Natural killer cell (primary cell): ENCODE results near the gene TBL1X. TPM values are rescaled to one million over a fixed set of nuclear protein-coding genes. Genes with fewer than 3 reads are reported as not detected.
A peak's percentile ranks its signal among the peaks of the same experiment; 100 is the strongest.

Source experiments
- ATAC-seq, 3 donors: fragments of 150-1000 bp in 2 of 3; fragments of 200-7000 bp in 1 of 3; cut with Tn5 transposase; 1 replicate in 1 of 3; 2 replicates in 2 of 3; pipeline ENCODE4 v1.10.0; 2021; ENCODE audit warnings: mild to moderate bottlenecking in 2 of 3, moderate library complexity in 2 of 3
- DNase-seq, 2 donors: peaks; one replicate each; pipeline versions ENCODE4 v3.0.0 to v3.0.0-alpha.2; 2013 to 2021; ENCODE audit warnings: mixed read lengths in 1 of 2
- H3K27ac ChIP-seq: one replicate; pipeline ENCODE4 v1.5.1; 2013; ENCODE audit warnings: mild to moderate bottlenecking, low read length
- H3K27me3 ChIP-seq: one replicate; pipeline ENCODE4 v1.6.1; 2013; ENCODE audit warnings: low read length; ENCODE audit not compliant: control insufficient read depth, insufficient read depth
- H3K36me3 ChIP-seq: one replicate; pipeline ENCODE4 v1.6.1; 2013; ENCODE audit warnings: low read length; ENCODE audit not compliant: control insufficient read depth, insufficient read depth
- H3K4me1 ChIP-seq: one replicate; pipeline ENCODE4 v1.6.1; 2013; ENCODE audit warnings: low read length; ENCODE audit not compliant: control insufficient read depth, insufficient read depth
- H3K4me3 ChIP-seq: one replicate; pipeline ENCODE4 v1.5.1; 2013; ENCODE audit warnings: low read length
- H3K9me3 ChIP-seq: one replicate; pipeline ENCODE4 v1.6.1; 2013; ENCODE audit warnings: low read length; ENCODE audit not compliant: control insufficient read depth, insufficient read depth
- H3K27ac Mint-ChIP-seq, 2 donors: one replicate each; pipeline ENCODE4 v1.8.0; 2022; ENCODE audit warnings: mild to moderate bottlenecking in 2 of 2, mixed read lengths in 2 of 2, moderate library complexity in 1 of 2
- H3K27me3 Mint-ChIP-seq, 2 donors: one replicate each; pipeline ENCODE4 v1.8.0; 2022; ENCODE audit warnings: low read depth in 2 of 2, mixed read lengths in 2 of 2
- H3K36me3 Mint-ChIP-seq: one replicate; pipeline ENCODE4 v1.8.0; 2022; ENCODE audit warnings: mixed read lengths
- H3K4me1 Mint-ChIP-seq, 2 donors: one replicate each; pipeline ENCODE4 v1.8.0; 2022; ENCODE audit warnings: mixed read lengths in 2 of 2
- H3K4me3 Mint-ChIP-seq: one replicate; pipeline ENCODE4 v1.8.0; 2022; ENCODE audit warnings: mild to moderate bottlenecking, moderate library complexity, mixed read lengths
- H3K9me3 Mint-ChIP-seq, 2 donors: one replicate each; pipeline ENCODE4 v1.8.0; 2022; ENCODE audit warnings: mixed read lengths in 2 of 2
- WGBS: methylation state at CpG from one replicate; pipeline ENCODE4 v1.1.7; 2013; ENCODE audit warnings: missing lambda C conversion rate; ENCODE audit not compliant: insufficient coverage; 5-methylcytosine and 5-hydroxymethylcytosine counted together
- intact Hi-C: fragments of 100-400 bp; cut with micrococcal nuclease; formaldehyde crosslinking; loops from one replicate; pipeline ENCODE4 v1.14.2; 2022
- total RNA-seq, 4 donors: library from RNA; stranded (reverse); fragments of 120-200 nt in 1 of 4; gene quantifications; one replicate each; pipeline versions ENCODE4 v1.2.3 to v1.2.4, GENCODE V29; 2013 to 2022
- TF ChIP-seq, protein P1 (sequence below): fragments of 200-600 bp; IDR thresholded peaks from one replicate; pipeline ENCODE4 v1.8.0; 2022; ENCODE audit warnings: antibody characterized with exemption

TBL1X gene
- total RNA-seq, 3 donors from 2014 or later (not counting 1 experiment from before 2014, with no cell fraction given), result 21.9 to 43.8 (median 32.7) TPM

DNA sequence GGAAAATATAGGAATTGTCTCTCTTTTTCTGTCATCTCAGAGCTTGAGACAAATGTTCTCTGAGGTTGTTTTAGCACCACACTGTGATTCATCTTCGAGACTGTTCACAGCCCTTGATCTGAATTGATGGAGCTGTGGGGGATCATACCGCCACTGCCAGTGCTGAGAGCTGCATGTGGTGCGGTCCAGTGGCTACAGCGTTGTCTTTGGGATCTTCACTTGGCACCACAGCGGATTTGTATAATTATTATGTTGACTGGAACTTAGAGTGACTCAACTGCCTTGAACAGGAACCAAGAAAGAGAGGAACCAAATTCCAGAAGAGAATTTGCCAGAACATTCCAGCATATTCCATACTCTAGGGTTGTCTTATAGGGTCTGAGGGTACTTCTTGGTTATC, 29.1 kb downstream of the TBL1X start:
- H3K4me1 Mint-ChIP-seq, result peaks cover 30% of the 10 kb centered on the region in 2 donors
- Histone ChIP-seq H3K27me3 (no peaks in the 10 kb centered on the region), H3K4me3 (no peak overlapping the region), H3K36me3 (no peaks in the 10 kb centered on the region), H3K27ac (no peak overlapping the region), H3K4me1 (no peaks in the 10 kb centered on the region), H3K9me3 (no peaks in the 10 kb centered on the region)
- DNase-seq (no peak), ATAC-seq (no peak)
- no peak overlapping the region for H3K27ac Mint-ChIP-seq
- H3K36me3 Mint-ChIP-seq, result no peaks in the 10 kb centered on the region
- no peaks in the 10 kb centered on the region for H3K9me3 Mint-ChIP-seq
- TF ChIP-seq, protein P1, sequence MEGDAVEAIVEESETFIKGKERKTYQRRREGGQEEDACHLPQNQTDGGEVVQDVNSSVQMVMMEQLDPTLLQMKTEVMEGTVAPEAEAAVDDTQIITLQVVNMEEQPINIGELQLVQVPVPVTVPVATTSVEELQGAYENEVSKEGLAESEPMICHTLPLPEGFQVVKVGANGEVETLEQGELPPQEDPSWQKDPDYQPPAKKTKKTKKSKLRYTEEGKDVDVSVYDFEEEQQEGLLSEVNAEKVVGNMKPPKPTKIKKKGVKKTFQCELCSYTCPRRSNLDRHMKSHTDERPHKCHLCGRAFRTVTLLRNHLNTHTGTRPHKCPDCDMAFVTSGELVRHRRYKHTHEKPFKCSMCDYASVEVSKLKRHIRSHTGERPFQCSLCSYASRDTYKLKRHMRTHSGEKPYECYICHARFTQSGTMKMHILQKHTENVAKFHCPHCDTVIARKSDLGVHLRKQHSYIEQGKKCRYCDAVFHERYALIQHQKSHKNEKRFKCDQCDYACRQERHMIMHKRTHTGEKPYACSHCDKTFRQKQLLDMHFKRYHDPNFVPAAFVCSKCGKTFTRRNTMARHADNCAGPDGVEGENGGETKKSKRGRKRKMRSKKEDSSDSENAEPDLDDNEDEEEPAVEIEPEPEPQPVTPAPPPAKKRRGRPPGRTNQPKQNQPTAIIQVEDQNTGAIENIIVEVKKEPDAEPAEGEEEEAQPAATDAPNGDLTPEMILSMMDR, result no peak
- no peak overlapping the region for H3K4me3 Mint-ChIP-seq
- 90% methylated on average over 3 of the region's 5 CpGs for WGBS
- no peaks in the 10 kb centered on the region for H3K27me3 Mint-ChIP-seq
- intact Hi-C loops, result no loop called here

DNA sequence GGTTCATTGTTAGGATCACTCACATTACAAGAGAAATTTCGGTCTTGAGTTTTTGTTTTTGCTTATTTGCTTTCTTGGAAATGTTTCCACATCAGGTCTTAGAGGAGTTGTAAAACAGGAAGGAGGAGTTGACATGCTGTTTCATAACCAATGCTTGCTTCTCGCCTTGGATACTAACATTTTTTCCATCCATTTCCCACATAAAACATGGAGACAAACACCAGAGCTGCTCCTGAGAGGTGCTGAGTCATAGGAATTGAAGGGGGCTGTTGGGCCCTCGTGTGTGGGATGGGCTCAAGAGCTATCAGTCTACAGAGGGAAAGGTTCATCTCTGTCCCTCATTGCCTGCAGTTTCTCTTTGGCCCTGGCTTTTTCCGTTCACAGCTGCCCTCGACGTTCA, 29.9 kb downstream of the TBL1X start:
- Histone ChIP-seq H3K27ac (no peak overlapping the region), H3K36me3 (no peaks in the 10 kb centered on the region), H3K27me3 (no peaks in the 10 kb centered on the region), H3K4me1 (no peaks in the 10 kb centered on the region), H3K9me3 (no peaks in the 10 kb centered on the region), H3K4me3 (no peak overlapping the region)
- 65% methylated on average over 5 of the region's 6 CpGs for WGBS
- no peak for ATAC-seq
- intact Hi-C loops, result no loop called here
- H3K27ac Mint-ChIP-seq, result no peak overlapping the region
- no peaks in the 10 kb centered on the region for H3K9me3 Mint-ChIP-seq
- H3K27me3 Mint-ChIP-seq, result no peaks in the 10 kb centered on the region
- no peaks in the 10 kb centered on the region for H3K36me3 Mint-ChIP-seq
- TF ChIP-seq, protein P1, result no peak
- no peak for DNase-seq
- H3K4me1 Mint-ChIP-seq, result peaks cover 33 to 35% of the 10 kb centered on the region in 2 donors
- no peak overlapping the region for H3K4me3 Mint-ChIP-seq

DNA sequence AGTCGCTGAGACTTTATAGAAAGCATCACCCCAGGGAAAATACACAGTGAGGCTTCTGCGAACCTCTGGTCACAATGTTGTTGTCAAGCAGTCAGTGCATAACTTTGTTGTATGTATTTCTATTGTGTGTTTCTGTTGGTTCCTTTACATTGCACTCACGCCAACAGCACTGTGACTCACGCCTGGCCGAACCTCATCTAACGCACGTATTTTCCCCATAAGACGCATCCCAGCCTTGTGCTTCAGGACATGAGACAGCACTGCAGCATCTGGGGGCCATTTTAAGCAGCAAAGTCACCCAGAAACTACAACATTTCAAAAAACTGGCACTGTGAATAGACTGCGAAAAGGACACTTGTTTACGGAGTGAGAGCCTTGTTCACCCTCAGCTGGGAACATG, 30.6 kb downstream of the TBL1X start:
- ATAC-seq (no peak), DNase-seq (no peak)
- Mint-ChIP-seq H3K27ac (no peak overlapping the region), H3K4me1 (peaks cover 33 to 35% of the 10 kb centered on the region in 2 donors), H3K36me3 (no peaks in the 10 kb centered on the region), H3K27me3 (no peaks in the 10 kb centered on the region), H3K4me3 (no peak overlapping the region), H3K9me3 (no peaks in the 10 kb centered on the region)
- H3K36me3 ChIP-seq, result no peaks in the 10 kb centered on the region
- intact Hi-C loops, result no loop called here
- no peak overlapping the region for H3K4me3 ChIP-seq
- 97% methylated on average over 10 of the region's 10 CpGs for WGBS
- H3K9me3 ChIP-seq, result no peaks in the 10 kb centered on the region
- no peak overlapping the region for H3K27ac ChIP-seq
- no peaks in the 10 kb centered on the region for H3K27me3 ChIP-seq
- TF ChIP-seq, protein P1, result no peak
- no peaks in the 10 kb centered on the region for H3K4me1 ChIP-seq

DNA sequence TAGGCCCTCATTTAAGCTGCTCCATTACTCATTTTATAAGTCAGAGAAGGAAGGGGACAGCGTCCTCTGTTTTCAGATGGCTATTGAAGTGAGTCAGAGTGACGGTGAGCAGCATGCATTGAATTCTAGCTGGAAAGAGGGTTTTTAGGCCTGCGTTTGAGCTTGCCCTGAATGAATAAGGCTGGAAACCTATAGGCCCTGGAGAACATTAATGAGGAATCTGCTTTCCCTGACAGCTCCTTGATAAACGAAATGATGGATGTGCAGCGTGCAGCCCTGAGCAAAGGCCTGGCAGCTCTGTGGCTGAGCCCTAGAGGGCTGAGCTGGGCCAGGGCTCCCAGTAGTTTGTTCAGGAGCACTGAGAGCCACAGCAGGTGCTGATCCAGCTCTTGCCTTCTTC, 33.4 kb downstream of the TBL1X start:
- intact Hi-C loops, result no loop called here
- H3K27me3 Mint-ChIP-seq, result no peaks in the 10 kb centered on the region
- H3K4me3 Mint-ChIP-seq, result no peak overlapping the region
- H3K36me3 Mint-ChIP-seq, result no peaks in the 10 kb centered on the region
- peaks cover 21 to 33% of the 10 kb centered on the region in 2 donors for H3K4me1 Mint-ChIP-seq
- no peak for ATAC-seq
- H3K9me3 Mint-ChIP-seq, result no peaks in the 10 kb centered on the region
- no peaks in the 10 kb centered on the region for H3K9me3 ChIP-seq
- TF ChIP-seq, protein P1, result no peak
- no peaks in the 10 kb centered on the region for H3K27me3 ChIP-seq
- no peak for DNase-seq
- no peak overlapping the region for H3K27ac ChIP-seq
- H3K27ac Mint-ChIP-seq, result peak overlapping the region in 1 of 2 donors; percentile 11
- no peaks in the 10 kb centered on the region for H3K36me3 ChIP-seq
- H3K4me1 ChIP-seq, result peaks cover 4% of the 10 kb centered on the region
- WGBS, result 89% methylated on average over 5 of the region's 5 CpGs
- H3K4me3 ChIP-seq, result no peak overlapping the region
